ENCODE data around the gene SH3PXD2A.

The SH3PXD2A gene

GRCh38 chr10:103547391-103547946, 307.9 kb downstream of the SH3PXD2A start:
- no peak overlapping the region for H3K4me3 ChIP-seq (ENCODE audit: low read depth in 1 of 2, low read length in 2 of 2)
- no peaks in the 10 kb centered on the region for H3K36me3 ChIP-seq (ENCODE audit: insufficient read depth, low read length)
- peaks cover 0 to 13% of the 10 kb centered on the region in 2 donors for H3K27me3 ChIP-seq (ENCODE audit: control insufficient read depth in 1 of 2, insufficient read depth in 2 of 2, low read length in 2 of 2)
- H3K9ac ChIP-seq (ENCODE audit: low read length): no peak overlapping the region
- H3K4me1 ChIP-seq (ENCODE audit: insufficient read depth, low read length): peaks cover 12% of the 10 kb centered on the region
- H3K27ac ChIP-seq (ENCODE audit: low read depth, low read length): no peak overlapping the region
- no peaks in the 10 kb centered on the region for H3K9me3 ChIP-seq (ENCODE audit: low read length)

GRCh38 chr10:103546401-103546800, 309.0 kb downstream of the SH3PXD2A start:
- no peaks in the 10 kb centered on the region for H3K36me3 ChIP-seq (ENCODE audit: insufficient read depth, low read length)
- H3K9ac ChIP-seq (ENCODE audit: low read length): no peak overlapping the region
- H3K9me3 ChIP-seq (ENCODE audit: low read length): no peaks in the 10 kb centered on the region
- peaks cover 13% of the 10 kb centered on the region for H3K4me1 ChIP-seq (ENCODE audit: insufficient read depth, low read length)
- no peak overlapping the region for H3K27ac ChIP-seq (ENCODE audit: low read depth, low read length)
- H3K4me3 ChIP-seq (ENCODE audit: low read depth in 1 of 2, low read length in 2 of 2): no peak overlapping the region
- H3K27me3 ChIP-seq (ENCODE audit: control insufficient read depth in 1 of 2, insufficient read depth in 2 of 2, low read length in 2 of 2): peaks cover 0 to 13% of the 10 kb centered on the region in 2 donors

DNA sequence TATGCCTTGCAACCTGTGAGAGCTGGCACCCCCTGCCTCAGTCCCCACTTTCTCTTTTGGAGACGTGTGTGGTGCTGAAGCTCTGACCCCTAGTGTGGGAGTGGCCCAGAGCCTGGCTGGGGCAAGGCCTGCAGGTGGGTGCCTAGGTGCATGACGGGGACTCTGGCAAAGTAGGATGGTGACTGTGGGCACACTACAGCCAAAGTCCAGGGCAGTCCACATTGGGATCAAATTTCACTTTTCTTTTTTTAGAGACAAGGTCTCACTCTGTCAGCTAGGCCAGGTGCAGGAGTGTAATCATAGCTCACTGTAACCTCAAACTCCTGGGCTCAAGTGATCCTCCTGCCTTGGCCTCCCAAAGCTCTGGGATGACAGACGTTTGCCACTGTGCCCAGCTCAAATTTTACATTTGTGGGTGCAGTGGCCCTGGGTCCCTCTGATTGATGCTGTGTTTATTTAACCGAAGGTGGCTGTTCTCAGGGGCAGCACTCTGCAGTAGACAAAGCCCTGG, 309.6 kb downstream of the SH3PXD2A start:
- no peaks in the 10 kb centered on the region for H3K9me3 ChIP-seq (ENCODE audit: low read length)
- peaks cover 13% of the 10 kb centered on the region for H3K4me1 ChIP-seq (ENCODE audit: insufficient read depth, low read length)
- no peak overlapping the region for H3K27ac ChIP-seq (ENCODE audit: low read depth, low read length)

DNA sequence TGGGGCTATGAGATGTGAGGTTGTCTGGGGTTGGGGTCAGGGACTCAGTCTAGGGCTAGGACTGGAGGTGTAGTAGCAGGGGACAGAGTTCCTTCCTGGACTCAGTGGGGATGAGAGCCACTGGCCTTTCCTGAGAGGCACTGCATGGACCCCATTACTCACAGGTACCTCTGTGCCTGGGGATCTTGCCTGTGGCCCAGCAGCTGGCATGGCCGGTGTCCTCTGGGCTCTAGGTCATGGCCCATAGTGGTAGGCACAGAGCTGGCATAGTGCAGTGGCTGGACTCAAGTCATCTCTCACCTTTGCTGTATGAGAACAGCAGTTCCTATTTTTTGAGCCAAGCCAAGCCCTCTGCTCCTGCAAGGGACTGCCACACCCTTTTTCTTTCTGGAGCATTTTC, 310.0 kb downstream of the SH3PXD2A start:
- H3K4me3 ChIP-seq (ENCODE audit: low read depth in 1 of 2, low read length in 2 of 2): no peak overlapping the region

More for the DNA sequence above, 309.6 kb downstream of the SH3PXD2A start:
- Histone ChIP-seq H3K27me3 (ENCODE audit: control insufficient read depth in 1 of 2, insufficient read depth in 2 of 2, low read length in 2 of 2) (peaks cover 0 to 13% of the 10 kb centered on the region in 2 donors), H3K4me3 (ENCODE audit: low read depth in 1 of 2, low read length in 2 of 2) (no peak overlapping the region), H3K36me3 (ENCODE audit: insufficient read depth, low read length) (no peaks in the 10 kb centered on the region), H3K9ac (ENCODE audit: low read length) (no peak overlapping the region)

GRCh38 chr10:103544657-103545310, 310.6 kb downstream of the SH3PXD2A start:
- Histone ChIP-seq H3K9ac (ENCODE audit: low read length) (no peak overlapping the region), H3K36me3 (ENCODE audit: insufficient read depth, low read length) (no peaks in the 10 kb centered on the region), H3K4me3 (ENCODE audit: low read depth in 1 of 2, low read length in 2 of 2) (no peak overlapping the region), H3K9me3 (ENCODE audit: low read length) (no peaks in the 10 kb centered on the region), H3K27ac (ENCODE audit: low read depth, low read length) (no peak overlapping the region), H3K27me3 (ENCODE audit: control insufficient read depth in 1 of 2, insufficient read depth in 2 of 2, low read length in 2 of 2) (peaks cover 0 to 13% of the 10 kb centered on the region in 2 donors), H3K4me1 (ENCODE audit: insufficient read depth, low read length) (peaks cover 13% of the 10 kb centered on the region)

More for the DNA sequence above, 310.0 kb downstream of the SH3PXD2A start:
- Histone ChIP-seq H3K27me3 (ENCODE audit: control insufficient read depth in 1 of 2, insufficient read depth in 2 of 2, low read length in 2 of 2) (peaks cover 0 to 13% of the 10 kb centered on the region in 2 donors), H3K9me3 (ENCODE audit: low read length) (no peaks in the 10 kb centered on the region), H3K27ac (ENCODE audit: low read depth, low read length) (no peak overlapping the region), H3K36me3 (ENCODE audit: insufficient read depth, low read length) (no peaks in the 10 kb centered on the region), H3K4me1 (ENCODE audit: insufficient read depth, low read length) (peaks cover 13% of the 10 kb centered on the region), H3K9ac (ENCODE audit: low read length) (no peak overlapping the region)

Measured in muscle layer of colon (tissue), 2 donors.